GM23248 (cell line): ENCODE results near the gene PSMC2. TPM values are rescaled to one million over a fixed set of nuclear protein-coding genes. Genes with fewer than 3 reads are reported as not detected.
A peak's percentile ranks its signal among the peaks of the same experiment; 100 is the strongest.

Experiments used
- DNase-seq: peaks from one replicate; pipeline ENCODE4 v3.0.0-alpha.2; 2015
- H2AFZ ChIP-seq: fragments of 200-600 bp; sonication (generic); 2 replicates; pipeline ENCODE4 v1.6.1; 2016; ENCODE audit warnings: antibody characterized with exemption
- H3F3A ChIP-seq: fragments of 200-600 bp; sonication (generic); 2 replicates; pipeline ENCODE4 v1.6.1; 2016; ENCODE audit warnings: mild to moderate bottlenecking, antibody characterized with exemption, mixed run types; ENCODE audit not compliant: insufficient read depth
- H3K27ac ChIP-seq: fragments of 200-600 bp; sonication (generic); 2 replicates; pipeline ENCODE4 v1.5.1; 2016; ENCODE audit warnings: mild to moderate bottlenecking
- H3K27me3 ChIP-seq: fragments of 200-600 bp; sonication (generic); replicated peaks from 2 replicates; pipeline ENCODE4 v1.6.1; 2016; ENCODE audit warnings: mild to moderate bottlenecking; ENCODE audit not compliant: insufficient read depth
- H3K36me3 ChIP-seq: fragments of 200-600 bp; sonication (generic); 2 replicates; pipeline ENCODE4 v1.6.1; 2016; ENCODE audit warnings: low read depth, mild to moderate bottlenecking
- H3K4me1 ChIP-seq: fragments of 200-600 bp; sonication (generic); 2 replicates; pipeline ENCODE4 v1.6.1; 2016; ENCODE audit warnings: mild to moderate bottlenecking; ENCODE audit not compliant: insufficient read depth
- H3K4me2 ChIP-seq: fragments of 200-600 bp; sonication (generic); one replicate; pipeline ENCODE4 v1.6.1; 2016; ENCODE audit warnings: mild to moderate bottlenecking; ENCODE audit not compliant: unreplicated experiment
- H3K4me3 ChIP-seq: fragments of 200-600 bp; sonication (generic); 2 replicates; pipeline ENCODE4 v1.5.1; 2016; ENCODE audit warnings: mild to moderate bottlenecking
- H3K79me2 ChIP-seq: fragments of 200-600 bp; sonication (generic); 2 replicates; pipeline ENCODE4 v1.6.1; 2016; ENCODE audit warnings: mild to moderate bottlenecking; ENCODE audit not compliant: insufficient read depth
- H3K9ac ChIP-seq: fragments of 200-600 bp; sonication (generic); 2 replicates; pipeline ENCODE4 v1.6.1; 2016; ENCODE audit warnings: mild to moderate bottlenecking
- H3K9me2 ChIP-seq: fragments of 200-600 bp; sonication (generic); 2 replicates; pipeline ENCODE4 v1.6.1; 2016; ENCODE audit warnings: mixed run types, mild to moderate bottlenecking, moderate library complexity; ENCODE audit not compliant: insufficient read depth
- H3K9me3 ChIP-seq: fragments of 200-600 bp; sonication (generic); one replicate; pipeline ENCODE4 v1.6.1; 2017; ENCODE audit warnings: low read depth
- H4K20me1 ChIP-seq: fragments of 200-600 bp; sonication (generic); 2 replicates; pipeline ENCODE4 v1.6.0; 2016; ENCODE audit not compliant: insufficient read depth
- EZH2 ChIP-seq: fragments of 200-600 bp; sonication (generic); IDR thresholded peaks from 2 replicates; pipeline ENCODE4 v1.6.1; 2018; ENCODE audit warnings: antibody characterized with exemption, mild to moderate bottlenecking; ENCODE audit not compliant: insufficient read depth, poor library complexity, severe bottlenecking
- EZH2phosphoT487 ChIP-seq: fragments of 200-600 bp; sonication (generic); IDR thresholded peaks from 2 replicates; pipeline ENCODE4 v1.6.1; 2018; ENCODE audit warnings: antibody characterized with exemption, moderate library complexity, mild to moderate bottlenecking, low read depth; ENCODE audit not compliant: insufficient read depth
- WGBS, 2 experiments: methylation state at CpG; one replicate each; pipeline ENCODE4 v1.1.6; 2015 to 2017; ENCODE audit warnings: low lambda C conversion rate in 2 of 2, low coverage in 1 of 2; ENCODE audit errors: missing lambda C conversion rate in 2 of 2; 5-methylcytosine and 5-hydroxymethylcytosine counted together
- in situ Hi-C: fragments of 300-500 bp; cut with MboI; formaldehyde crosslinking; loops from 2 replicates; pipeline ENCODE4 v1.15.0; 2020
- polyA plus RNA-seq: library from polyadenylated mRNA; unstranded; fragments of >200 nt; fragmentation: Nextera tagmentation; extraction: Ambion mirVana; gene quantifications from 2 replicates; pipeline ENCODE4 v1.2.1, GENCODE V29; 2016
- total RNA-seq: library from RNA; depleted of rRNA; stranded (reverse); fragments of >200 nt; shearing (Covaris generic); gene quantifications from 2 replicates; pipeline ENCODE4 v1.2.3, GENCODE V29; 2014

The PSMC2 gene
- total and polyA plus RNA-seq, 2 experiments from 2014 or later = 118 to 173 TPM

GRCh38 chr7:103336761-103337160, 10.7 kb upstream of the PSMC2 start:
- no peak overlapping the region for H3K4me3 ChIP-seq
- no peaks in the 10 kb centered on the region for H3K27me3 ChIP-seq
- in situ Hi-C loops = no loop called here
- no peaks in the 10 kb centered on the region for H4K20me1 ChIP-seq
- H3K79me2 ChIP-seq = peaks cover 100% of the 10 kb centered on the region
- H3K36me3 ChIP-seq = peaks cover 56% of the 10 kb centered on the region
- TF ChIP-seq EZH2 (no peak), EZH2phosphoT487 (no peak)
- H3K4me2 ChIP-seq = no peak overlapping the region
- H3K9ac ChIP-seq = no peak overlapping the region
- H3K27ac ChIP-seq = no peak overlapping the region
- H3K9me3 ChIP-seq = no peaks in the 10 kb centered on the region
- no peaks in the 10 kb centered on the region for H3K9me2 ChIP-seq
- 92 to 98% methylated on average over 2 of the region's 2 CpGs for WGBS, 2 experiments
- DNase-seq = no peak
- no peak overlapping the region for H2AFZ ChIP-seq
- H3K4me1 ChIP-seq = peaks cover 5% of the 10 kb centered on the region; the same call in 1 of the 2 replicates
- H3F3A ChIP-seq = peaks cover 4% of the 10 kb centered on the region; the same call in 1 of the 2 replicates

DNA sequence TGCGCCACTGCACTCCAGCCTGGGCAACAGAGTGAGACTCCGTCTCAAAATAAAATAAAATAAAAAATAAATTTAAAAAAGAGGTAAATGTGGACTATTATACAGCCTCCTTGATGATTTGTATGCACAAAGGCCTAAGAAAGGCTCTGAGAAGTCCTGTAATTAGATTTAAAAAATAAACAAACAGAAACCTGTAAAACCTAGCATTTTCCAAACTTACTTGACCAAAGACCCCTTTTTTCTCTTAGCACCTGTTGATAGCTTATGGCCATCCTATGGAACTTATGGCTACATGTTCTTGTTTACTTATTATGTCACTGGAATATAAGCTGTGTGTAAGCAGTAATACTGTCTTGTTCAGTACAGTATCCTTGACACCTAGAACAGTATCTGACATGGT, 8.6 kb upstream of the PSMC2 start:
- no peak overlapping the region for H3K4me2 ChIP-seq
- H3F3A ChIP-seq = peaks cover 4% of the 10 kb centered on the region; the same call in 1 of the 2 replicates
- no peak overlapping the region for H3K4me3 ChIP-seq
- H3K27ac ChIP-seq = no peak overlapping the region
- 94 to 98% methylated on average over 2 of the region's 2 CpGs for WGBS, 2 experiments
- H3K9me3 ChIP-seq = no peaks in the 10 kb centered on the region
- DNase-seq = no peak
- no peaks in the 10 kb centered on the region for H4K20me1 ChIP-seq
- no peaks in the 10 kb centered on the region for H3K27me3 ChIP-seq
- in situ Hi-C loops = no loop called here
- TF ChIP-seq EZH2 = no peak
- no peak for TF ChIP-seq EZH2phosphoT487
- no peak overlapping the region for H3K9ac ChIP-seq
- H3K79me2 ChIP-seq = peaks cover 100% of the 10 kb centered on the region
- H3K4me1 ChIP-seq = peaks cover 12% of the 10 kb centered on the region; the same call in 1 of the 2 replicates
- no peak overlapping the region for H2AFZ ChIP-seq
- H3K36me3 ChIP-seq = peaks cover 59% of the 10 kb centered on the region
- no peaks in the 10 kb centered on the region for H3K9me2 ChIP-seq

DNA sequence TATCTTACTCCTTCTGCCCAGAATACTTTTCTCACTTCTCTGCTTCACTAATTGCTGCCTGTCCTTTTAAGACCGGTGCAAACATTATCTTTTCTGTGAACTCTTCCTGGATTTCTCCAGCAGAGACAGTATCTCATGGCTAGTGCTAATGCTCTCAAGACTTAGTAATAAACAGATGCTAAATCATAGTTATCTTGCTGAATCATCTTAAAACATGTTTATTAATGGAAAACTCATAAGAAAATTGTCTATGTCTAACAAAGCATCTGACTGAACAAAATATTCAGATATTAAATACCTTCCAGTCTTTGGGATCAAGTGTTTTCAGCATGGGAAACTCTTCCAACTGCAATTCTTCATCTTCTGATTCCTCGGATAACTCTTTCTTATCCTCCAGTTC, 6.0 kb upstream of the PSMC2 start:
- 92 to 93% methylated on average over 2 of the region's 2 CpGs for WGBS, 2 experiments
- Histone ChIP-seq H3K79me2 (peaks cover 97% of the 10 kb centered on the region), H3K27ac (no peak overlapping the region)

GRCh38 chr7:103343332-103343731, 4.1 kb upstream of the PSMC2 start:
- H3F3A ChIP-seq = peaks cover 14% of the 10 kb centered on the region; the same call in 1 of the 2 replicates
- H3K36me3 ChIP-seq = peaks cover 29% of the 10 kb centered on the region
- H3K9me2 ChIP-seq = no peaks in the 10 kb centered on the region
- H3K4me1 ChIP-seq = peaks cover 23% of the 10 kb centered on the region
- H3K27me3 ChIP-seq = no peaks in the 10 kb centered on the region
- H3K9me3 ChIP-seq = no peaks in the 10 kb centered on the region
- peak overlapping the region; percentile 98 for H3K4me3 ChIP-seq
- peaks cover 97% of the 10 kb centered on the region for H3K79me2 ChIP-seq
- no peak for DNase-seq
- peak overlapping the region; percentile 88 for H3K4me2 ChIP-seq
- H2AFZ ChIP-seq = peak overlapping the region; percentile 100
- peak overlapping the region; percentile 84 for H3K27ac ChIP-seq
- H4K20me1 ChIP-seq = no peaks in the 10 kb centered on the region
- in situ Hi-C loops = no loop called here
- no peak for TF ChIP-seq EZH2phosphoT487
- peak overlapping the region; percentile 97 for H3K9ac ChIP-seq

More for the DNA sequence above, 6.0 kb upstream of the PSMC2 start:
- no peaks in the 10 kb centered on the region for H3K9me2 ChIP-seq
- no peak for DNase-seq
- no peaks in the 10 kb centered on the region for H3F3A ChIP-seq
- H3K9me3 ChIP-seq = no peaks in the 10 kb centered on the region
- no peak overlapping the region for H3K4me3 ChIP-seq
- H3K4me1 ChIP-seq = peaks cover 17% of the 10 kb centered on the region; the same call in 1 of the 2 replicates
- no peaks in the 10 kb centered on the region for H3K27me3 ChIP-seq
- in situ Hi-C loops = no loop called here
- no peak overlapping the region for H3K4me2 ChIP-seq
- TF ChIP-seq EZH2 (no peak), EZH2phosphoT487 (no peak)
- 0 out of 2 replicates have a peak overlapping the region, but pooled peaks have one; percentile 19 for H3K9ac ChIP-seq
- no peak overlapping the region for H2AFZ ChIP-seq
- H4K20me1 ChIP-seq = no peaks in the 10 kb centered on the region
- peaks cover 43% of the 10 kb centered on the region for H3K36me3 ChIP-seq
